HUDEP-2 (cell line): ENCODE results near the gene ZNF770.
"Not testable (repeated sequence)": the region's sequence is repeated elsewhere in the genome, so short reads cannot be mapped to it uniquely, and the experiment has no call there.

Experiments used
- DNase-seq, 76 experiments: peaks; one replicate each; lab custom pipeline; 2025; ENCODE audit not compliant: unreplicated experiment in 76 of 76; lab: John Stamatoyannopoulos, UW

ZNF770 gene

GRCh38 chr15:34984889-34985630, 3.0 kb downstream of the ZNF770 start:
- peak in 8 of 76 experiments; percentile 1 to 28 (median 12) for DNase-seq

GRCh38 chr15:34976743-34977142, 11.3 kb downstream of the ZNF770 start:
- DNase-seq = no peak

- DNase-seq = no peak
Measured at GRCh38 chr15:34976073-34976472, 12.0 kb downstream of the ZNF770 start.

GRCh38 chr15:34973512-34973911, 14.6 kb downstream of the ZNF770 start:
- no peak for DNase-seq

GRCh38 chr15:34970098-34970643, 17.9 kb downstream of the ZNF770 start:
- not testable (repeated sequence) for DNase-seq

GRCh38 chr15:34969340-34970097, 18.6 kb downstream of the ZNF770 start, which contains the start of gene AQR:
Gene AQR (minus strand): TSS chr15:34969742. CDS start chr15:34969613, 129 bp downstream.
- peak in 75 of 76 experiments; percentile 44 to 95 (median 89) for DNase-seq

GRCh38 chr15:34964277-34964676, 23.8 kb downstream of the ZNF770 start:
- DNase-seq = no peak

GRCh38 chr15:34953851-34954250, 34.2 kb downstream of the ZNF770 start:
- no peak for DNase-seq

GRCh38 chr15:34952481-34952880, 35.6 kb downstream of the ZNF770 start:
- no peak for DNase-seq

- no peak for DNase-seq
Measured at GRCh38 chr15:34951993-34952392, 36.1 kb downstream of the ZNF770 start.

GRCh38 chr15:34944936-34945335, 43.2 kb downstream of the ZNF770 start:
- DNase-seq = no peak

GRCh38 chr15:34943711-34944110, 44.4 kb downstream of the ZNF770 start:
- DNase-seq = no peak

GRCh38 chr15:34943264-34943663, 44.8 kb downstream of the ZNF770 start:
- not testable (repeated sequence) for DNase-seq

- no peak for DNase-seq
Measured at GRCh38 chr15:34942363-34942762, 45.7 kb downstream of the ZNF770 start.

- no peak for DNase-seq
Measured at GRCh38 chr15:34941831-34942230, 46.3 kb downstream of the ZNF770 start.

- DNase-seq = no peak
Measured at GRCh38 chr15:34941185-34941698, 46.8 kb downstream of the ZNF770 start.

GRCh38 chr15:34933432-34933975, 54.6 kb downstream of the ZNF770 start:
- no peak for DNase-seq

- DNase-seq = not testable (repeated sequence)
Measured at GRCh38 chr15:34928349-34928748, 59.7 kb downstream of the ZNF770 start.
